ENCODE data around the gene LRP1B.
"Not testable (repeated sequence)": the region's sequence is repeated elsewhere in the genome, so short reads cannot be mapped to it uniquely, and the experiment has no call there.

The LRP1B gene

GRCh38 chr2:140454717-140455116 is 1676.1 kb downstream of the LRP1B start:
- H3K9ac ChIP-seq (ENCODE audit: low read depth, low read length), result no peak overlapping the region
- H3K27ac ChIP-seq (ENCODE audit: low read depth, low read length), result no peak overlapping the region
- no peaks in the 10 kb centered on the region for H3K4me1 ChIP-seq (ENCODE audit: insufficient read depth, low read length)
- H3K36me3 ChIP-seq (ENCODE audit: insufficient read depth, low read length), result no peaks in the 10 kb centered on the region
- 91% methylated on average over 2 of the region's 3 CpGs for WGBS
- no peak overlapping the region for H3K4me3 ChIP-seq (ENCODE audit: low read length)
- no peaks in the 10 kb centered on the region for H3K9me3 ChIP-seq (ENCODE audit: insufficient read depth, low read depth, low read length)
- H3K27me3 ChIP-seq (ENCODE audit: insufficient read depth, low read length), result no peaks in the 10 kb centered on the region

- Histone ChIP-seq H3K9me3 (ENCODE audit: insufficient read depth, low read depth, low read length) (no peaks in the 10 kb centered on the region), H3K27me3 (ENCODE audit: insufficient read depth, low read length) (no peaks in the 10 kb centered on the region), H3K27ac (ENCODE audit: low read depth, low read length) (no peak overlapping the region), H3K4me1 (ENCODE audit: insufficient read depth, low read length) (no peaks in the 10 kb centered on the region), H3K36me3 (ENCODE audit: insufficient read depth, low read length) (no peaks in the 10 kb centered on the region), H3K9ac (ENCODE audit: low read depth, low read length) (no peak overlapping the region), H3K4me3 (ENCODE audit: low read length) (no peak overlapping the region)
Measured at GRCh38 chr2:140451324-140451723, 1679.5 kb downstream of the LRP1B start.

- Histone ChIP-seq H3K9me3 (ENCODE audit: insufficient read depth, low read depth, low read length) (no peaks in the 10 kb centered on the region), H3K27ac (ENCODE audit: low read depth, low read length) (no peak overlapping the region), H3K27me3 (ENCODE audit: insufficient read depth, low read length) (no peaks in the 10 kb centered on the region), H3K9ac (ENCODE audit: low read depth, low read length) (no peak overlapping the region), H3K36me3 (ENCODE audit: insufficient read depth, low read length) (no peaks in the 10 kb centered on the region), H3K4me1 (ENCODE audit: insufficient read depth, low read length) (no peaks in the 10 kb centered on the region), H3K4me3 (ENCODE audit: low read length) (no peak overlapping the region)
- 91% methylated on average over 6 of the region's 7 CpGs for WGBS
Measured at GRCh38 chr2:140442319-140442718, 1688.5 kb downstream of the LRP1B start.

GRCh38 chr2:140440815-140441214 is 1690.0 kb downstream of the LRP1B start:
- Histone ChIP-seq H3K36me3 (ENCODE audit: insufficient read depth, low read length) (no peaks in the 10 kb centered on the region), H3K4me3 (ENCODE audit: low read length) (no peak overlapping the region), H3K9ac (ENCODE audit: low read depth, low read length) (no peak overlapping the region), H3K9me3 (ENCODE audit: insufficient read depth, low read depth, low read length) (no peaks in the 10 kb centered on the region), H3K27ac (ENCODE audit: low read depth, low read length) (no peak overlapping the region), H3K27me3 (ENCODE audit: insufficient read depth, low read length) (no peaks in the 10 kb centered on the region), H3K4me1 (ENCODE audit: insufficient read depth, low read length) (peaks cover 4% of the 10 kb centered on the region; the same call in 1 of the 2 replicates)
- no CpG with 5 or more reads among the region's 2 CpGs for WGBS

GRCh38 chr2:140436936-140437335 is 1693.9 kb downstream of the LRP1B start:
- 90% methylated on average over 4 of the region's 5 CpGs for WGBS

GRCh38 chr2:140427033-140427432 is 1703.8 kb downstream of the LRP1B start:
- H3K4me3 ChIP-seq (ENCODE audit: low read length); H3K9me3 ChIP-seq (ENCODE audit: insufficient read depth, low read depth, low read length); H3K9ac ChIP-seq (ENCODE audit: low read depth, low read length); H3K36me3 ChIP-seq (ENCODE audit: insufficient read depth, low read length); H3K27me3 ChIP-seq (ENCODE audit: insufficient read depth, low read length); H3K4me1 ChIP-seq (ENCODE audit: insufficient read depth, low read length); H3K27ac ChIP-seq (ENCODE audit: low read depth, low read length): not testable (repeated sequence)
- 95% methylated on average over 18 of the region's 18 CpGs for WGBS

More at GRCh38 chr2:140436936-140437335, 1693.9 kb downstream of the LRP1B start:
- H3K36me3 ChIP-seq (ENCODE audit: insufficient read depth, low read length), result no peaks in the 10 kb centered on the region
- H3K27ac ChIP-seq (ENCODE audit: low read depth, low read length), result no peak overlapping the region
- no peaks in the 10 kb centered on the region for H3K27me3 ChIP-seq (ENCODE audit: insufficient read depth, low read length)
- H3K4me3 ChIP-seq (ENCODE audit: low read length), result no peak overlapping the region
- no peak overlapping the region for H3K9ac ChIP-seq (ENCODE audit: low read depth, low read length)
- no peaks in the 10 kb centered on the region for H3K9me3 ChIP-seq (ENCODE audit: insufficient read depth, low read depth, low read length)
- peaks cover 6% of the 10 kb centered on the region; the same call in 1 of the 2 replicates for H3K4me1 ChIP-seq (ENCODE audit: insufficient read depth, low read length)

GRCh38 chr2:140424471-140424870 is 1706.3 kb downstream of the LRP1B start:
- Histone ChIP-seq H3K9ac (ENCODE audit: low read depth, low read length) (no peak overlapping the region), H3K4me3 (ENCODE audit: low read length) (no peak overlapping the region), H3K9me3 (ENCODE audit: insufficient read depth, low read depth, low read length) (no peaks in the 10 kb centered on the region), H3K27me3 (ENCODE audit: insufficient read depth, low read length) (no peaks in the 10 kb centered on the region), H3K27ac (ENCODE audit: low read depth, low read length) (no peak overlapping the region), H3K4me1 (ENCODE audit: insufficient read depth, low read length) (no peaks in the 10 kb centered on the region), H3K36me3 (ENCODE audit: insufficient read depth, low read length) (no peaks in the 10 kb centered on the region)
- 93% methylated on average over 2 of the region's 2 CpGs for WGBS

- H3K4me1 ChIP-seq (ENCODE audit: insufficient read depth, low read length), result no peaks in the 10 kb centered on the region
- 93% methylated on average over 5 of the region's 7 CpGs for WGBS
- no peak overlapping the region for H3K4me3 ChIP-seq (ENCODE audit: low read length)
- no peaks in the 10 kb centered on the region for H3K36me3 ChIP-seq (ENCODE audit: insufficient read depth, low read length)
- no peaks in the 10 kb centered on the region for H3K27me3 ChIP-seq (ENCODE audit: insufficient read depth, low read length)
- H3K9me3 ChIP-seq (ENCODE audit: insufficient read depth, low read depth, low read length), result no peaks in the 10 kb centered on the region
- H3K27ac ChIP-seq (ENCODE audit: low read depth, low read length), result no peak overlapping the region
- no peak overlapping the region for H3K9ac ChIP-seq (ENCODE audit: low read depth, low read length)
Measured at GRCh38 chr2:140422759-140423158, 1708.1 kb downstream of the LRP1B start.

GRCh38 chr2:140417504-140417903 is 1713.3 kb downstream of the LRP1B start:
- H3K9me3 ChIP-seq (ENCODE audit: insufficient read depth, low read depth, low read length), result no peaks in the 10 kb centered on the region
- no peak overlapping the region for H3K27ac ChIP-seq (ENCODE audit: low read depth, low read length)
- H3K27me3 ChIP-seq (ENCODE audit: insufficient read depth, low read length), result no peaks in the 10 kb centered on the region
- no peak overlapping the region for H3K4me3 ChIP-seq (ENCODE audit: low read length)
- H3K36me3 ChIP-seq (ENCODE audit: insufficient read depth, low read length), result no peaks in the 10 kb centered on the region
- no peaks in the 10 kb centered on the region for H3K4me1 ChIP-seq (ENCODE audit: insufficient read depth, low read length)
- 98% methylated on average over 3 of the region's 3 CpGs for WGBS
- no peak overlapping the region for H3K9ac ChIP-seq (ENCODE audit: low read depth, low read length)

GRCh38 chr2:140416577-140416976 is 1714.2 kb downstream of the LRP1B start:
- Histone ChIP-seq H3K27me3 (ENCODE audit: insufficient read depth, low read length) (no peaks in the 10 kb centered on the region), H3K9me3 (ENCODE audit: insufficient read depth, low read depth, low read length) (no peaks in the 10 kb centered on the region), H3K4me3 (ENCODE audit: low read length) (no peak overlapping the region), H3K36me3 (ENCODE audit: insufficient read depth, low read length) (no peaks in the 10 kb centered on the region), H3K27ac (ENCODE audit: low read depth, low read length) (no peak overlapping the region), H3K9ac (ENCODE audit: low read depth, low read length) (no peak overlapping the region), H3K4me1 (ENCODE audit: insufficient read depth, low read length) (no peaks in the 10 kb centered on the region)
- WGBS, result 98% methylated on average over 1 of the region's 1 CpG

GRCh38 chr2:140415035-140415434 is 1715.8 kb downstream of the LRP1B start:
- not testable (repeated sequence) for H3K9me3 ChIP-seq (ENCODE audit: insufficient read depth, low read depth, low read length); H3K36me3 ChIP-seq (ENCODE audit: insufficient read depth, low read length); H3K9ac ChIP-seq (ENCODE audit: low read depth, low read length); H3K27me3 ChIP-seq (ENCODE audit: insufficient read depth, low read length); H3K4me3 ChIP-seq (ENCODE audit: low read length); H3K4me1 ChIP-seq (ENCODE audit: insufficient read depth, low read length); H3K27ac ChIP-seq (ENCODE audit: low read depth, low read length)
- WGBS, result 76% methylated on average over 4 of the region's 4 CpGs

- no peaks in the 10 kb centered on the region for H3K36me3 ChIP-seq (ENCODE audit: insufficient read depth, low read length)
- no peaks in the 10 kb centered on the region for H3K4me1 ChIP-seq (ENCODE audit: insufficient read depth, low read length)
- H3K9me3 ChIP-seq (ENCODE audit: insufficient read depth, low read depth, low read length), result no peaks in the 10 kb centered on the region
- no peak overlapping the region for H3K4me3 ChIP-seq (ENCODE audit: low read length)
- no peaks in the 10 kb centered on the region for H3K27me3 ChIP-seq (ENCODE audit: insufficient read depth, low read length)
- no peak overlapping the region for H3K9ac ChIP-seq (ENCODE audit: low read depth, low read length)
- 100% methylated on average over 1 of the region's 2 CpGs for WGBS
- H3K27ac ChIP-seq (ENCODE audit: low read depth, low read length), result no peak overlapping the region
Measured at GRCh38 chr2:140410695-140411094, 1720.1 kb downstream of the LRP1B start.

Measured in HUES64 (cell line).